Esophagus squamous epithelium (tissue), 5 donors: ENCODE results near the gene ATP13A5. TPM values are rescaled to one million over a fixed set of nuclear protein-coding genes. Genes with fewer than 3 reads are reported as not detected.
A peak's percentile ranks its signal among the peaks of the same experiment; 100 is the strongest.

Source experiments
- DNase-seq: peaks from one replicate; lab custom pipeline; 2025; lab: John Stamatoyannopoulos, UW
- H3K27ac ChIP-seq, 4 donors: fragments of 200-600 bp; sonication (generic); one replicate each; pipeline ENCODE4 v1.5.1; 2016 to 2019; ENCODE audit warnings: mild to moderate bottlenecking in 1 of 4
- H3K27me3 ChIP-seq, 4 donors: fragments of 200-600 bp; sonication (generic); 1 replicate in 3 of 4; 2 replicates in 1 of 4; pipeline versions ENCODE4 v1.5.1 to v1.6.0; 2017 to 2021; ENCODE audit warnings: antibody characterized with exemption in 1 of 4
- H3K36me3 ChIP-seq, 3 donors: fragments of 200-600 bp; sonication (generic); one replicate each; pipeline ENCODE4 v1.5.1; 2016 to 2019
- H3K4me1 ChIP-seq, 3 donors: fragments of 200-600 bp; sonication (generic); one replicate each; pipeline ENCODE4 v1.5.1; 2017 to 2019
- H3K4me3 ChIP-seq, 4 donors: fragments of 200-600 bp; sonication (generic); 1 replicate in 3 of 4; 2 replicates in 1 of 4; pipeline ENCODE4 v1.5.1; 2016 to 2019; ENCODE audit warnings: mild to moderate bottlenecking in 2 of 4, moderate library complexity in 1 of 4
- H3K9me3 ChIP-seq, 3 donors: fragments of 200-600 bp; sonication (generic); one replicate each; pipeline ENCODE4 v1.5.1; 2016 to 2019
- CTCF ChIP-seq, 6 experiments: fragments of 450-650 bp in 4 of 6; fragments of 200-600 bp in 2 of 6; sonication (generic) in 2 of 6; IDR thresholded peaks; one replicate each; pipeline ENCODE4 v1.5.1; 2016 to 2019; ENCODE audit warnings: antibody characterized with exemption in 6 of 6, mild to moderate bottlenecking in 4 of 6, moderate library complexity in 4 of 6
- POLR2A ChIP-seq, 4 donors: fragments of 450-650 bp; IDR thresholded peaks; one replicate each; pipeline ENCODE4 v1.6.1; 2017; ENCODE audit warnings: antibody characterized with exemption in 4 of 4, mild to moderate bottlenecking in 4 of 4, moderate library complexity in 3 of 4
- WGBS, 2 donors: methylation state at CpG; one replicate each; pipeline ENCODE4 v1.1.5; 2018; 5-methylcytosine and 5-hydroxymethylcytosine counted together
- intact Hi-C: fragments of 100-400 bp; cut with DNase I; formaldehyde crosslinking; loops from one replicate; pipeline ENCODE4 v1.15.0; 2022
- total RNA-seq, 4 donors: library from RNA; depleted of rRNA; stranded (reverse); fragments of >200 nt; gene quantifications; one replicate each; pipeline ENCODE4 v1.1.0, GENCODE V29; 2016
- donor health status: DM: yes; HTN: yes; CAD: no.

ATP13A5 gene
- under 1 TPM; 0.19 to 0.85 (median 0.48) TPM for total RNA-seq

DNA sequence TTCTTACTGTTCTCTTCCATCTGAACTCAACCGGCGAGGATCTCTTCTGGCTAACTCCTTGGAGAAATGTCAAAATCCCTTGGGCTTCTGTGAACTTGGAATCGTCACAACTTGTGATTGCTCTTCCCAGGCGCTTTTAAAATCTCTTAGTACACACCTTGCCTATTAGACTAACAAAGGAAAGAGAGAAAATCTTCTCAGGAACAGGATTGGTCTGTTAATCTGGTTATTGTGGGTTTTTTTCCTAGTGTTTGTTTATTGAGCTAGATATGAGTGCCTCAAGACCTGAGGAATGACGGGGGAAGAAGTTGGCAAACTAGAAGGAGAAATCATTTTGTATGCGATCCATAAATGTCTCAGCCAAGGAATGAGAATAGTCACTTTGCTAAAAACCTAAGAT is at the start of gene ATP13A5:
Gene ATP13A5 (minus strand): TSS at position 48 of the 400 bp plus-strand sequence. CDS start 28 bp downstream, at position 20.
- DNase-seq, result no peak
- TF ChIP-seq CTCF (IDR thresholded peaks at IDR 0.05), result no peak
- no peak for TF ChIP-seq POLR2A (IDR thresholded peaks at IDR 0.05)
- intact Hi-C loops, result no loop called here
- Histone ChIP-seq H3K36me3 (no peaks in the 10 kb centered on the region), H3K27ac (no peak within 1 kb of the TSS), H3K4me3 (no peak within 1 kb of the TSS), H3K27me3 (peaks cover 0 to 3% (median 0%) of the 10 kb centered on the region in 4 donors), H3K4me1 (peaks cover 0 to 7% (median 0%) of the 10 kb centered on the region in 3 donors), H3K9me3 (no peaks in the 10 kb centered on the region)
- WGBS, 2 donors, result 27 to 43% methylated on average over 6 of the region's 6 CpGs

GRCh38 chr3:193418576-193419373 is 40.2 kb upstream of the ATP13A5 start:
- TF ChIP-seq POLR2A (IDR thresholded peaks at IDR 0.05), result no peak
- no peak for TF ChIP-seq CTCF (IDR thresholded peaks at IDR 0.05)
- 73 to 86% methylated on average over 1 to 3 of the region's 4 CpGs for WGBS, 2 donors
- no peak for DNase-seq
- no peaks in the 10 kb centered on the region for H3K27me3 ChIP-seq
- intact Hi-C loops, result no loop called here
- H3K4me3 ChIP-seq, result no peak overlapping the region
- H3K36me3 ChIP-seq, result peaks cover 0 to 14% (median 0%) of the 10 kb centered on the region in 3 donors
- peaks cover 0 to 38% (median 18%) of the 10 kb centered on the region in 3 donors for H3K9me3 ChIP-seq
- no peaks in the 10 kb centered on the region for H3K4me1 ChIP-seq
- H3K27ac ChIP-seq, result peak overlapping the region in 1 of 4 donors; percentile 45

- peaks cover 0 to 44% (median 12%) of the 10 kb centered on the region in 3 donors for H3K9me3 ChIP-seq
These were observed 38.1 kb upstream of the ATP13A5 start for GRCh38 chr3:193416629-193417028.

GRCh38 chr3:193407688-193408087 is 29.1 kb upstream of the ATP13A5 start:
- intact Hi-C loops, result no loop called here
- H3K27ac ChIP-seq, result no peak overlapping the region
- H3K9me3 ChIP-seq, result no peaks in the 10 kb centered on the region
- H3K27me3 ChIP-seq, result no peaks in the 10 kb centered on the region
- no peak overlapping the region for H3K4me3 ChIP-seq
- TF ChIP-seq POLR2A (IDR thresholded peaks at IDR 0.05), result no peak
- no peak for TF ChIP-seq CTCF (IDR thresholded peaks at IDR 0.05)
- H3K36me3 ChIP-seq, result peaks cover 0 to 11% (median 0%) of the 10 kb centered on the region in 3 donors
- WGBS, 2 donors, result 50 to 57% methylated on average over 1 of the region's 1 CpG
- DNase-seq, result no peak
- peaks cover 0 to 12% (median 0%) of the 10 kb centered on the region in 3 donors for H3K4me1 ChIP-seq

More at GRCh38 chr3:193416629-193417028, 38.1 kb upstream of the ATP13A5 start:
- DNase-seq, result no peak
- H3K27me3 ChIP-seq, result no peaks in the 10 kb centered on the region
- H3K4me1 ChIP-seq, result no peaks in the 10 kb centered on the region
- intact Hi-C loops, result no loop called here
- no peak for TF ChIP-seq POLR2A (IDR thresholded peaks at IDR 0.05)
- TF ChIP-seq CTCF (IDR thresholded peaks at IDR 0.05), result no peak
- H3K4me3 ChIP-seq, result no peak overlapping the region
- H3K36me3 ChIP-seq, result peaks cover 0 to 28% (median 0%) of the 10 kb centered on the region in 3 donors
- 92 to 95% methylated on average over 2 of the region's 2 CpGs for WGBS, 2 donors
- no peak overlapping the region for H3K27ac ChIP-seq

- Histone ChIP-seq H3K4me3 (no peak overlapping the region), H3K27me3 (no peaks in the 10 kb centered on the region), H3K27ac (no peak overlapping the region), H3K36me3 (peaks cover 0 to 9% (median 0%) of the 10 kb centered on the region in 3 donors), H3K9me3 (no peaks in the 10 kb centered on the region), H3K4me1 (peaks cover 0 to 17% (median 0%) of the 10 kb centered on the region in 3 donors)
- no peak for DNase-seq
- intact Hi-C loops, result no loop called here
- no peak for TF ChIP-seq CTCF (IDR thresholded peaks at IDR 0.05)
- no peak for TF ChIP-seq POLR2A (IDR thresholded peaks at IDR 0.05)
- 71 to 74% methylated on average over 4 to 5 of the region's 6 CpGs for WGBS, 2 donors
These were observed 28.6 kb upstream of the ATP13A5 start for GRCh38 chr3:193407112-193407511.
